Stimulated activated CD4-positive, alpha-beta T cell treated with anti-CD3 and anti-CD28 coated beads, Interleukin-4, amount 100 ng/mL, for 1 hour (primary cell): ENCODE data around the gene GALR3.

Experiments used
- DNase-seq: peaks from one replicate; pipeline ENCODE4 v3.0.0-alpha.2; 2020

GALR3 gene

DNA sequence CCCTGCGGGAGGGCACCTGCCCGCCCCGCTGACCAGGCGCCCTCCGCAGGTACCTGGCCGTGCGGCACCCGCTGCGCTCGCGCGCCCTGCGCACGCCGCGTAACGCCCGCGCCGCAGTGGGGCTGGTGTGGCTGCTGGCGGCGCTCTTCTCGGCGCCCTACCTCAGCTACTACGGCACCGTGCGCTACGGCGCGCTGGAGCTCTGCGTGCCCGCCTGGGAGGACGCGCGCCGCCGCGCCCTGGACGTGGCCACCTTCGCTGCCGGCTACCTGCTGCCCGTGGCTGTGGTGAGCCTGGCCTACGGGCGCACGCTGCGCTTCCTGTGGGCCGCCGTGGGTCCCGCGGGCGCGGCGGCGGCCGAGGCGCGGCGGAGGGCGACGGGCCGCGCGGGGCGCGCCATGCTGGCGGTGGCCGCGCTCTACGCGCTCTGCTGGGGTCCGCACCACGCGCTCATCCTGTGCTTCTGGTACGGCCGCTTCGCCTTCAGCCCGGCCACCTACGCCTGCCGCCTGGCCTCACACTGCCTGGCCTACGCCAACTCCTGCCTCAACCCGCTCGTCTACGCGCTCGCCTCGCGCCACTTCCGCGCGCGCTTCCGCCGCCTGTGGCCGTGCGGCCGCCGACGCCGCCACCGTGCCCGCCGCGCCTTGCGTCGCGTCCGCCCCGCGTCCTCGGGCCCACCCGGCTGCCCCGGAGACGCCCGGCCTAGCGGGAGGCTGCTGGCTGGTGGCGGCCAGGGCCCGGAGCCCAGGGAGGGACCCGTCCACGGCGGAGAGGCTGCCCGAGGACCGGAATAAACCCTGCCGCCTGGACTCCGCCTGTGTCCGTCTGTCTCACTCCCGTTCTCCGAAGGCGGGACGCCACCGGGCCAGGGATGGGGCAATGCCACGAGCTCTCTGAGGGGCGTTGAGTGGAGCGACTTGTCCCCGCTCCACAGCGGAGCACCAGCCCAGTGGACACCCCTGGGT, 1.8 kb downstream of the GALR3 start:
- peak; percentile 13 for DNase-seq

DNA sequence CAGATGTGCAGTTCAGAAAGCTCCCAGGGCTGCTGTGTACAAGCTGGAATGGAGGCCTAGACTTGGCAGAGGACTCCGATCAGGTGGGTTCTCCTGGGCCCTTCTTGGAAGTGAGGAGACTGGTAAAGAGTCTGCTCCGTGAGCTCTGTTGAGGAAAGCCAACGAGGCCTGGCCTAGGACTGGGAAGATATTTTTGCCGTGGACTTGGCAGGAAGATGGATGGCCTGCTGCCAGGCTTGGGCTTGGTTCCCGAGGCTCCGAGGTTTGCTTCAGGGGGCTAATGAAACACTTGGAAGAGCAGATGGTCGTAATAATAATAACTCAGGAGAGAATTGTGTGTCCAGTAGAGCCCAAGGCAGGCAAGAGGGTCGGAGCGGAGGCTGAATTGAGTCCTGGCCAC, 3.9 kb downstream of the GALR3 start:
- DNase-seq, result no peak

DNA sequence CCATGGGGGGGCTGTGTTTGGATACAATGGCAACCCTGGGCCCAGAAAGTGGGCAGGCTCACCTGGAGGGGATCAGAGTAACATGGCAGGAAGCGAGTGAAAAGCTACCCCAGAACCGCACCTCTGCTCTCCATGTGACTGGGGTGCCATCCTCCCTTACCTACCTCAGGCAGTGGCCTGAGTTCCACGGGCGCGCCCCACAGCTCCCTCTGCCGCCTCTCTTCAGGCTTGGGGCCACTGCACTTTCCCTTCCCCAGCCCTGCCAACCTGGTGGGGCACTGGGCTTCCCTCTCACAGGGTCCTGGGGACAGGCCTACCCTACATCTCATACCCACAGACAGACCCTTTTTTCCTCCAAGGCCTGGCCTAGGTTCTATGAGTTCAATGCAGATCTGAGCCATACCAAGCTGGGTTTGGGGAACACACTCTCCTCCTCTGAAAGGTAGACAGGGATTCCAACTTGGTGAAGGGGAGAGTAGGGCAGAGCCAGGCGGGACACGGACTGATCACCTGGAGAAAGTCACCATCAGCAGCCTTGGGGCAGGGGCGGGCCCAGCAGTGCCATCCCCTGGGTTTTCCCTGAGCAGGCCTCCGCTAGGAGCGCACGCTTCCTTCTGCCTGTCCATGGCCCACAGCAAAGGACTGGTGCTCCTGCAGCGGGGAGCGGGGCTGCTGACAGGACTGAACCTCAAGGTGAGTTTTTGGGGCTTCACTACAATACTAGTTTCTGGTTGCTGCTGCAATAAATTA, 7.1 kb downstream of the GALR3 start:
- DNase-seq, result no peak

DNA sequence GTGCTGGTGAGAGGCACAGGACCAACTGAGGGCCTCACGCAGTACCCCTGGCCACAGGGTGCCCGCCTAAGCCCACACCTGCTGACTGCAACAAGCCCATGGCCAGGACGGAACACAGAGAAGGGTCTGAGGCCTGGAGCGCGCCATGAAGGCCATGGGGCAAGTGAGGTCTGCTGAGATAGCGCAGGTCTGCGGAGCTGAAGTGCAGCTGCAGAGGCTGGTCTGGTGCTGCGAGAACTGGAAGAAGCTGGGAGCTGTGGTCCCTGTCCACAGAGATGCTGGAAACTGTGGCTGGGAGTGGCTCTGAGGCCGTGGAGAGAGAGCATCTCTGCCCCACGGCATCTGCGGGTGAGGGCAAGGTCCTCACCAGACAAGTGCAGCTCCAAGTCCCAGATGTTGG, 8.3 kb downstream of the GALR3 start:
- DNase-seq, result no peak

DNA sequence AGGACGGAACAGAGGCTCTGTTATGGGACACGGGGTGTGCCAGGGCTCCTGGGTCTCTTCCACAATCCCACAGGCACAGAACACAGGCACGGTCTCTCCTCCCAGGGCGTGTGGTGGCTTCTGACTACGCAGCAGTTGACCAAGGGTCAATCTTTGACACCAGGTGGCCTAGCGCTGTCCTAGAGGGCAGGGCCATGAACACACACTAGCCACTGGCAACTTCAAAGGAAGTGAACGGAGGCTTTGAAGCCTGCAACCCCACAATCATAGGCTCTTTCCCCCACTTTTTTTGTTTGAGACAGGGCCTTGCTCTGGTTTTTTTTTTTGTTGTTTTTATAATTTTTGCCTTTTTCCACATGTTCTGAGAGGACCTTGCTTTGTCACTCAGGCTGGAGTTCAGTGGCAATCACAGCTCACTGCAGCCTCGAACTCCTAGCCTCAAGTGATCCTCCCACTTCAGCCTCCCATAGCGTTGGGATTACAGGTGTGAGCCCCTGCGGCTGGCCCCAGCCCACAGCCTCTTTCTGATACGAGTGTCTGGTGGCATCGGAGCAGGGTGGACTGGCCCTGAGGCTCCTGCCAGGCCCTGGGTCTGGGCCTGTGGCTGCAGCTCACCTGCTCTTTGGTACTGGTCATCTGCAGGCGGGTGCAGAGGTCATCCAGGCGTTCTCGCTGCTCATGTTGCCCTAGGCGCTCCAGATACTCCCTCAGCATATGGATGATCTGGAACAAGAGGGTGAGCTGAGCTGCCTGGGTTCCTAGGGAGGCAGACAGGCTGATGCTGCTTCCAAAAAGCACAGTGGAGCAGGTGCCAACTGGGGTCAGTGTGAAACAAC, 9.1 kb downstream of the GALR3 start:
- no peak for DNase-seq

DNA sequence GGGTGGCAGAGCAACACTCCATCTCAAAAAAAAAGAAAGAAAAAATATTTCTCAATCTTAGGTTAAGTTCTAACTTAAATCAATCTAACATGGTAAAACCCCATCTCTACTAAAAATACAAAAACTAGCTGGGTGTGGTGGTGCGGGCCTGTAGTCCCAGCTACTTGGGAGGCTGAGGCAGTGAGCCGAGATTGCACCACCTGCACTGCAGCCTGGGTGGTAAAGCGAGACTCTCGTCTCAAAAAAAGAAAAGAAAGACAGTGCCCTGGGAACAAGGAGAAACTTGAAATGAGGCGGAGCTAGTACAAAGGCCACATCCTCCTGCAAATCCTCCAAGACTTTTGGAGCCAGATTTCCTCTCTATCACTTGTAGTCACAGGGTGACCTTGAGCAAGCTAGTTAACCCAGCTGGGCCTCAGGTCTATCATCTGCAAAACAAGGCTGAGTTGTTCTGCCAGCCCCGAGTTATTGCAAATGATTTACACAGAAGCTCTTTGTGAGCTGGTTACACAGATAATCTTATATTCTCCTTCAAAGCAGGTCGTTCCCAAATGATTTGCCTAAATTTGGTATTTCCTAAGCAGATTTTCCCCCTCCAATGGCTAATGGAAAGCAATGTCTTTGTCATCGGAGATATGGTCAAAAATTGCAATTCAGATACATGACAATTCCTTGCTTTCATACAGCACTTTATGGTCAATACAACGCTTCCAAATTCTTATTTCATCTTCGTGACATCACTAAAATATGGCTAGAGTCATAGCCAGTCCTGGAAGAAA, 19.0 kb downstream of the GALR3 start:
- no peak for DNase-seq

DNA sequence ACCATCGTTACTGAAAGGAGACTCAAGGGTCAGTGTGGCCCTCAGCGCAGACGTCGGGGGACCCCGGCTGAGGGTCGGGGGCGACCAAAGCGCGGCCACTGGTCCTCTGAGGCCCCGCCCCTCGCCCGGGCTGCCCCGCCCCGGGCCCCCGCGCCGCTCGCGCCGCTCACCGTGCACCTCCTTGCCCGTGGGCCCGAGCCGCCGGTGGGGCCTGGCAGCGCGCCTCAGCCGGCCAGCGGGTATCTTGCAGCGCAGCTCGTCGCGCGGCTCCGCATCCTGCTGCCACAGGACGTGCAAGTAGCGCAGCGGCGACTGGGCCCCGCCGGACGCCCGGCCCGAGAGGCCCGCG, 20.5 kb downstream of the GALR3 start:
- DNase-seq, result peak; percentile 56

DNA sequence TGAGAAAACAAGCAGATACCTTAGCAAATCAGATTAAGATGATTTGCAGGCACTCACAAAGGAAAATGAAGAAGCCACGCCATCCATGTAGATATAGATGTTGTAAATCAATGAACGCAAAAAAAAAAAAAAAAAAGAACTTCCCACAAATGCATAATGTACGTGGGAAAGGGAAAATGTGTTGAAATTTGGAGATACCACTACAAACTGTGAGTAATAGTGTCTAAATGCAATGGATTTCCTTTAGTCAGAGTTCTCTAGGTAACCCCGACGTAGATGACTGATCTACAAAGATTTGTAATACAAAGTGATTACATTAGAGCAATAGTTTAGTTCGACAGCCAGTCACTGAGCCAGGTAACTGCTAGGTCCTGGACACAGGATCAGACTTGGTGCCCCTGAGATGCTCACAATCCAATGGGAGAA, 21.7 kb downstream of the GALR3 start:
- no peak for DNase-seq

DNA sequence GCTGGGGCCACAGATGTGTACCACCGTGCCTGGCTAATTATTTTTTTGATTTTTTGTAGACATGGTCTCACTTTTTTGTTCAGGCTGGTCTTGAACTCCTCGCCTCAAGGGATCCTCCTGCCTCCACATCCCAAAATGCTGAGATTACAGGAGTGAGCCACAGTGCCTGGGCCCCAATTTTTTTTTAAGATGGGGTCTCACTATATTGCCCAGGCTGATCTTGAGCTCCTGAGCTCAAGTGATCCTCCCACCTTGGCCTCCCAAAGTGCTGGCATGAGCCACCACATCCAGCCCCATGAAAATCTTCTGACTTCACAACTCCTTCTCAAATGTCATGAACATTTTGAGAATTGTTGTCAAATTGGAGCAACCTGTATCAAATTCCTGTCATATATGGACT, 23.3 kb downstream of the GALR3 start:
- DNase-seq, result no peak

DNA sequence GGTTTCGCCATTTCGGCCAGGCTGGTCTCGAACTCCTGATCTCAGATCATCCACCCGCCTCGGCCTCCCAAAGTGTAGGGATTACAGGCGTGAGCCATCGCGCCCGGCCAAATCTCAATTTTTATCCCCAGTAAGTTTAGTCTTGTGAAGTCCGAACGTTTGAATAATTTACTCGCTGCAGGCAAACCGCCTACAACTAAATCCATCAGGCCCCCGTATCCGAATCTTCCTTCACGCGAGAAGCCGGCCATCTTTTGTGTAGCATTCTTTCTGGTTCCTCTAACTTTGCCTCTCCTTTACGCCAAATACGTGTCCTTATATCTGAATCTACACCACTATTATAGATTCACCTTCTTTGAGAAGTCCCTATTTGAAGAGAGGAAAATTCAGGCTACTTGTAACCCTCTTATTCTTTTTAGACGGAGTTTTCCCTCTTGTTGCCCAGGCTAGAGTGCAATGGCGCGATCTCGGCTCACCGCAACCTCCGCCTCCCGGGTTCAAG, 25.5 kb downstream of the GALR3 start:
- DNase-seq, result peak; percentile 11

DNA sequence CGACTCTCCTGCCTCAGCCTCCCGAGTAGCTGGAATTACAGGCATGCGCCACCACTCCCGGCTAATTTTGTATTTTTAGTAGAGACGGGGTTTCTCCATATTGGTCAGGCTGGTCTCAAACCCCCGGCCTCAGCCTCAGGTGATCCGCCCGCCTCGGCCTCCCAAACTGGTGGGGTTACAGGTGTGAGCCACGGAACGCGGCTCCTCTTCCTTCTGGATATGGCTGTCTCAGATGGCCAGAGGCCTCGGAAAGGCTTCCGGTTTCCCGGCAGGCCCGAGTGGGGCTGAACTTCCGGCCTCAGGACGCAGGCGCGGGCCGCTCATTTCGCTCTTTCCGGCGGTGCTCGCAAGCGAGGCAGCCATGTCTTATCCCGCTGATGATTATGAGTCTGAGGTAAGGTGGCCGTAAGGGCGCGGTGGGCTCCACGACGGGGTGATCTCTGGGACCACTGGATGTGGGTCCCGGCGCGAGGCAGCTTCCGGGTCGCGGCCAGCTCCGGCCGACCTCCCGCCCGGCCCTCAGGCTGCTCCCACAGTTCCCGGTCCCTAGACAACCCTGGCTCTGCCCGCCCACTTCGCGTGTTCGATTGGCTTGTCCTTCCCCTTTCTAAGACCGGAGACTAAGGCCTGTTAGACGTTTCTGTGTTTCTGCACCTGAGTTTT, 26.0 kb downstream of the GALR3 start, which contains the start of gene EIF3L:
TSS of gene EIF3L (plus strand) at position 331 of the 663 bp plus-strand sequence. CDS start at position 362, 31 bp downstream.
- DNase-seq, result peak; percentile 88

DNA sequence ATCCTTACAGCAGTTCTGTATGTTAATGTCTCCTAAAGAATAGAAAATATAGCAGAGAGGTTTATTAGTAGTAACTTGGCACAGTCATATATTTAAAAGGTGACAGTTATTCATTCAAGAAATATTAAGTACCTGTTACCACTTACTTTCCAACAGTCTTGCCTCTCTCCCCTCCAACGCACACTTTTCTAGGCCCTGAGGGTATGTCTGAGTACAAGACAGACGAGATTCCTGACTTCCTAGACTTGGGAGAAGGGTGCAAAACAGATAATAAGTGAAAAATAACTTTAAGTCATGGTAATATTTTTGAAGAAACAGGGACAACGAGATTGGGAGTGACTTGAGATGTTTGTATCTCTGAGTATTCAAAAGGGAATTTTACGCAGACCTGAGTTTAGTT, 27.6 kb downstream of the GALR3 start:
- DNase-seq, result no peak

DNA sequence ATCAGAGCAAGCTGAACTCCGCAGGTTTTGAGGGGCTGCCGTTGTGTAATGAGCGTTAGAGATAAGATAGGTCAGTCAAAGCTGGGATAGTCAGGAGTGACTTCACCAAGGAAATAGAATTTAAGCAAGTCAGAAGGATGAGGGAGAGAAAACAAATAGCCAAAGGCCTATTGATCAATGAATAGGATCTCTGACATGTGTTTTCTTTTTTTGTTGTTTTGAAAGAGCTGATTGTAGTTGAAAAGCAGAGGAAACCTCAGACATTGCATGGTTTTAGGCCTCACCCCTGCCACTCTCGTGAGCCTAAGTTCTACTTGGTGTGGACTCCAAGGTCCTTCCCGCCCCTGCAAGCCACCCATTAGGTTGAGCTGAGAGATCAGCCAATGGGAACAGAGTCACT, 29.2 kb downstream of the GALR3 start:
- DNase-seq, result no peak

DNA sequence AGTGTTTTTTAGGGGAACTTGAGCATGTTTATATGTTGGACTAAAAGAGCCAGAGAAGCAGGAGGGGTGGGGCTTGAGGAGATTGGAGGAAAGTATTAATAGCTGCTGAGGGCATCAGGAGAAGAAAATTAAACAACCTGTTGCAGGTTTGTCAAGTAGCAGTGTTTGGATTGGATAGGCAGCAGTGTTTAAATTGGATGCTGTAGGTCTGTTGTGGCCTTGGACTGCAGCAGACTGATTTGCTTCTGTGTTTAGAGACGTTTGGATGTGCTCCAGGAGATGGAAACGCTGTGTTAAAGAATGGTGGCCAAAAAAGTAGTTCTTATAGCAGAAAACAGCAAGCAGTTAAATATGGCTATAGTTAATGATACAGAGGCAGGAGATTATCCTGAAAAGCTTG, 31.8 kb downstream of the GALR3 start:
- DNase-seq, result no peak

DNA sequence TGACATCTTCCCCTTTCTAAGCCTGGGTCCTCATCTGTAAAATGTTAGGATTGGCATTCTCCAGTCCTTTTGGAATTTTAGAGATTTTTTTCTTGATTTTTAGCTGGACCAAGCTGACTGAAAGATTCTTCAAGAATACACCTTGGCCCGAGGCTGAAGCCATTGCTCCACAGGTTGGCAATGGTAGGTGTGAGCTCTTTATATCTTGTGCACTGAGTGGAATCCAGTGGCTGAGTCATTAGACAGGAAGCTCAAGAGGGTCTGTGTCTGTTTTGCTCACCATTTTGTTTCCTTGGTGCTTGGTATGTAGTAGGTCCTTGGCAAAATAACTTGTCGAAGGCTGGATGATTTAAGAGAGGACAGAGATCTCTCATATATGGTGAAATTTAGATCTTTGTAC, 32.3 kb downstream of the GALR3 start:
- DNase-seq, result no peak

DNA sequence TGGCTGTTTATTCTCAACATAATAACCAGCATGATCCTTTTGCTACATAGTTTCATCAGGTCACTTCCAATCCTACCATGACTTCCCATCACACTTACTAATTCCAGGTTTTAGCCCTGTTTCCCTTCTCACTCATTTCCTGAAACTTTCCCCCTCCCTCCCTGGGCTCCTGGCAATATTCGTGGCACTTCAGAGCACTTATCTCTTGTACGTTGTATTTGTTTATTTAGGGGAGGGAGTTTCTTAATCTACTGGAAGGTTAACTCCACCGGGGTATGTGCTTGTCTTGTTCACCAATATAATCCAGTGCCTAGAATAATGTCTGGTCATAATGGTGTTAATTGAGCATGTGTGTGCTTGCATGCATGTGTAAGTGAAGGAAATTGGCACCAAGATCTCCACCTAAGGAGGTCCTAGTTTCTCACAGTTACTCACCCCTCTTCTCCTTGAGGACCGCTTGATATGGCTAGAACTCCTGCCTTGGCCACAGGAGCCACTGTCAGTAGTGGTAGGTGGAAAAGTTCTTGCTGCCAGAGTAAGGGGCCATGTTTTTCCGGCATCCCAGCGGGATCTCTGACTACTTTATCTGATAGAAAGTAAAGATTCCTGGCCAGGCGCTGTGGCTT, 37.7 kb downstream of the GALR3 start:
- DNase-seq, result no peak

DNA sequence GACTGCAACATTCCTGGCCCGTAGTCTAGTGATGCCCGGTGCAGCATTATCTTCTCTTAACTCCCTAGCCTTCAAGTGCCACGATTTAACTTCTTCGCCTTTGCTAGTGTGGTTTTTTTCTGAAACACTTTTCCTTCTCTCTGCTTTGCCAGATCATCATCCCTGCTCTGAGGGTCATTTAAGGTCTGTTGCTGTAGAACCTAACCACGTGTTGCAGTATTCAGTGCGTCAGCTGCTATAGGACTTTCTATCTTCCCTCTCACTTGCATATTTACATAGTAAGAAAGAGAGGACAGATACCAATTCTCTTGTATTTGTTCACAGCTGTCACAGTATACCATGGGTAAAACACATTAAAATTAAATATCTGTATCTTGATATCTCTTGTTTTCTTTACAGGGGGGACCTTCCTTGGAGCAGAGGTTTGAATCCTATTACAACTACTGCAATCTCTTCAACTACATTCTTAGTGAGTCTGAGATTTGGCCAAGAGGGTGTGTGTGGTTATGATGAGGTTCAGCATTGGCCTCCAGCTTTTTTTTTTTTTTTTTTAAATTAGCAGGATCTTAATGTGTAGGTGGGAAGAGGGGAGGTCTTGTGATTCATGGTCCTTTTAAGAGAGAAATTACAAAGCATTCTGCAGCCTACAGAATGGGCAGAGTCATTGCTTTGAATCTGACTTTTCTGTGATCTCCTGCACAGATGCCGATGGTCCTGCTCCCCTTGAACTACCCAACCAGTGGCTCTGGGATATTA, 39.6 kb downstream of the GALR3 start:
- no peak for DNase-seq

DNA sequence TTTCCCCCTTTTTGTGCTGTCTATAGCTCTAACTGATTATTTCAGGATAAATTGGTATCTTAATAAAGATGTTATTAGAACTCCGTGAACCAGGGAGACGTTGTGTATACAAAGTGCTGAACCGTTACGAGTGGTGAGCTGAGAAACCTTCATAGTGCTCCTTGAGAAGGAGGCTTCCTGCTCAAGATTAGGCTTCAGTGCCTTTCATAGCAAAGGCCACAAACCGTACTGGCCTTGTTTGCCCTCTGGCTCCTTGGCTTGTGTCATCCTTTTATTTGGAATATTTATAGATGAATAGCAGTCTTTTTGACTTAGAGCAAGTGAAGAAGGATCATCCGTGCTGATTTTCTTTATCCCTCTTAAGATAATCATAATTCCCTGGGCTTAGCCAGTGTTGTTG, 42.3 kb downstream of the GALR3 start:
- no peak for DNase-seq

DNA sequence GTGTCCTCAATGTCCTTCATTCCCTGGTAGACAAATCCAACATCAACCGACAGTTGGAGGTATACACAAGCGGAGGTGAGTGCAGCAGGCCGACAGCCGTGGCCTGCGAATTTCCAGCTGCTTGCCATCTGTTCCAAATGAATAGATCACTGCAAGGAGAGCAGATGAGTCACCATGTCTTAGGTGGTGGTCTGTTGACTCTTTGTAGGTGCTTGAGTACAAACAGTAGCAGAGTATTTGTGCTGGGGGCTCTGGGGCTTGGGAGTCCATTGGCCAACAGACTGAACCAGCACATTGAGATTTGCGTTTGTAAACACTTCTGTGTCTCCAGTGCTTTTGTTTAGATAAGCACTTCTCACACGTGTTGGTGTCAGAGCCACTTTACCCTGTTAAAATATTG, 47.1 kb downstream of the GALR3 start:
- DNase-seq, result no peak
